GM12878 (cell line): ENCODE data around the gene FKBP15. TPM values are rescaled to one million over a fixed set of nuclear protein-coding genes. Genes with fewer than 3 reads are reported as not detected.

ENCODE experiments used
- ASH2L ChIP-seq: fragments of 300-600, 200-600 bp; sonication (generic); IDR thresholded peaks from 2 replicates; pipeline ENCODE4 v1.6.1; 2017; ENCODE audit warnings: low read depth, mild to moderate bottlenecking, borderline replicate concordance
- BACH1 ChIP-seq: fragments of 450-650 bp; IDR thresholded peaks from 2 replicates; pipeline ENCODE4 v1.6.1; 2017; ENCODE audit warnings: mild to moderate bottlenecking, borderline replicate concordance
- CBFB ChIP-seq: IDR thresholded peaks from 2 replicates; pipeline ENCODE4 v1.6.1; 2016; ENCODE audit warnings: antibody characterized with exemption, low read depth
- JUNB ChIP-seq: IDR thresholded peaks from 2 replicates; pipeline ENCODE4 v1.6.1; 2016; ENCODE audit warnings: antibody characterized with exemption, mild to moderate bottlenecking
- MTA3 ChIP-seq: IDR thresholded peaks from 2 replicates; pipeline ENCODE4 v1.6.1; 2012; ENCODE audit warnings: low read length, inconsistent platforms, borderline replicate concordance
- NFYA ChIP-seq: IDR thresholded peaks from 2 replicates; pipeline ENCODE4 v1.6.1; 2011; ENCODE audit warnings: low read depth, mild to moderate bottlenecking, low read length, improper control_type of control experiment, borderline replicate concordance
- NR2C2 ChIP-seq: IDR thresholded peaks from 2 replicates; pipeline ENCODE4 v1.6.1; 2011; ENCODE audit warnings: borderline replicate concordance, low read depth; ENCODE audit not compliant: control insufficient read depth, insufficient read length
- NR2F1 ChIP-seq: fragments of 450-650 bp; conservative IDR thresholded peaks from 2 replicates; pipeline ENCODE4 v1.6.1; 2017; ENCODE audit warnings: mild to moderate bottlenecking
- PAX5 ChIP-seq: IDR thresholded peaks from 2 replicates; pipeline ENCODE4 v1.6.1; 2011; ENCODE audit warnings: low read depth, low read length, borderline replicate concordance
- PML ChIP-seq: IDR thresholded peaks from 2 replicates; pipeline ENCODE4 v1.6.1; 2012; ENCODE audit warnings: low read length, inconsistent platforms
- POLR2AphosphoS2 ChIP-seq: IDR thresholded peaks from 2 replicates; pipeline ENCODE4 v1.6.1; 2011; ENCODE audit warnings: low read depth, mild to moderate bottlenecking, low read length, improper control_type of control experiment, moderate library complexity
- SIN3A ChIP-seq: IDR thresholded peaks from 2 replicates; pipeline ENCODE4 v1.6.1; 2012; ENCODE audit warnings: low read depth, low read length, improper control_type of control experiment
- SP1 ChIP-seq: IDR thresholded peaks from one replicate; pipeline ENCODE4 v1.6.1; 2011; ENCODE audit warnings: low read depth, low read length
- SUPT20H ChIP-seq: IDR thresholded peaks from 2 replicates; pipeline ENCODE4 v1.6.1; 2011; ENCODE audit warnings: low read depth, mild to moderate bottlenecking, low read length, moderate library complexity, borderline replicate concordance; ENCODE audit not compliant: control insufficient read depth
- TCF12 ChIP-seq: IDR thresholded peaks from 2 replicates; pipeline ENCODE4 v1.6.1; 2011; ENCODE audit warnings: low read depth, mild to moderate bottlenecking, low read length
- YY1 ChIP-seq: IDR thresholded peaks from 2 replicates; pipeline ENCODE4 v1.6.1; 2011; ENCODE audit warnings: low read depth, mild to moderate bottlenecking, low read length
- ZBTB11 ChIP-seq: fragments of 450-650 bp; formaldehyde crosslinking; IDR thresholded peaks from 2 replicates; pipeline ENCODE4 v1.5.0; 2022; ENCODE audit warnings: mild to moderate bottlenecking, missing genetic modification characterization
- ZNF274 ChIP-seq: IDR thresholded peaks from one replicate; pipeline ENCODE4 v1.8.0; 2011; ENCODE audit not compliant: insufficient read length, insufficient read depth
- polyA plus RNA-seq, 11 experiments: library from polyadenylated mRNA; depleted of rRNA in 4 of 11; unstranded in 6 of 11; stranded (reverse) in 5 of 11; fragments of >200 nt; fragmentation: Nextera tagmentation in 4 of 11; fragmentation: Illumina TruSeq in 1 of 11; extraction: Ambion mirVana in 4 of 11; extraction: Trizol in 1 of 11; gene quantifications; 1 replicate in 1 of 11; 2 replicates in 10 of 11; pipeline versions ENCODE4 v1.2.1 to v1.2.3, GENCODE V29; 2011 to 2016; ENCODE audit warnings: inconsistent platforms in 2 of 11, missing spikeins in 2 of 11, low read depth in 1 of 11
- total RNA-seq, 4 experiments: library from RNA; depleted of rRNA in 3 of 4; stranded (reverse); fragments of >200 nt in 3 of 4; fragmentation: Illumina TruSeq in 1 of 4; extraction: Trizol in 1 of 4; gene quantifications; 2 replicates each; pipeline versions ENCODE4 v1.2.1 to v1.2.3, GENCODE V29; 2013 to 2021
- TF ChIP-seq, protein P1 (sequence below): IDR thresholded peaks from 2 replicates; pipeline ENCODE4 v1.6.1; 2011; ENCODE audit warnings: low read depth, low read length, improper control_type of control experiment, borderline replicate concordance
- TF ChIP-seq, protein P2 (sequence below): fragments of 450-650 bp; IDR thresholded peaks from 2 replicates; pipeline ENCODE4 v1.6.1; 2018; ENCODE audit warnings: mild to moderate bottlenecking, low read depth, moderate library complexity; ENCODE audit not compliant: partially characterized antibody
- TF ChIP-seq, protein P3 (sequence below): fragments of 450-650 bp; IDR thresholded peaks from 2 replicates; pipeline ENCODE4 v1.6.1; 2016; ENCODE audit warnings: mild to moderate bottlenecking

FKBP15 gene
- total and polyA plus RNA-seq, 10 of the 15 experiments (the other 5 are each of a cell fraction or from before 2014, with no cell fraction given), result 5.0 to 53.4 (median 21.2) TPM

- TF ChIP-seq PML, result no peak
- no peak for TF ChIP-seq MTA3
- TF ChIP-seq NR2C2, result no peak
- TF ChIP-seq ZNF274, result no peak
- TF ChIP-seq PAX5, result 0 out of 2 replicates have a peak, but pooled peaks have one; percentile 28
- TF ChIP-seq NR2F1, result no peak
- no peak for TF ChIP-seq JUNB
- TF ChIP-seq, protein P1, sequence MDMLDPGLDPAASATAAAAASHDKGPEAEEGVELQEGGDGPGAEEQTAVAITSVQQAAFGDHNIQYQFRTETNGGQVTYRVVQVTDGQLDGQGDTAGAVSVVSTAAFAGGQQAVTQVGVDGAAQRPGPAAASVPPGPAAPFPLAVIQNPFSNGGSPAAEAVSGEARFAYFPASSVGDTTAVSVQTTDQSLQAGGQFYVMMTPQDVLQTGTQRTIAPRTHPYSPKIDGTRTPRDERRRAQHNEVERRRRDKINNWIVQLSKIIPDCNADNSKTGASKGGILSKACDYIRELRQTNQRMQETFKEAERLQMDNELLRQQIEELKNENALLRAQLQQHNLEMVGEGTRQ, result no peak; the same call in 1 of the 2 replicates
- TF ChIP-seq, protein P2, sequence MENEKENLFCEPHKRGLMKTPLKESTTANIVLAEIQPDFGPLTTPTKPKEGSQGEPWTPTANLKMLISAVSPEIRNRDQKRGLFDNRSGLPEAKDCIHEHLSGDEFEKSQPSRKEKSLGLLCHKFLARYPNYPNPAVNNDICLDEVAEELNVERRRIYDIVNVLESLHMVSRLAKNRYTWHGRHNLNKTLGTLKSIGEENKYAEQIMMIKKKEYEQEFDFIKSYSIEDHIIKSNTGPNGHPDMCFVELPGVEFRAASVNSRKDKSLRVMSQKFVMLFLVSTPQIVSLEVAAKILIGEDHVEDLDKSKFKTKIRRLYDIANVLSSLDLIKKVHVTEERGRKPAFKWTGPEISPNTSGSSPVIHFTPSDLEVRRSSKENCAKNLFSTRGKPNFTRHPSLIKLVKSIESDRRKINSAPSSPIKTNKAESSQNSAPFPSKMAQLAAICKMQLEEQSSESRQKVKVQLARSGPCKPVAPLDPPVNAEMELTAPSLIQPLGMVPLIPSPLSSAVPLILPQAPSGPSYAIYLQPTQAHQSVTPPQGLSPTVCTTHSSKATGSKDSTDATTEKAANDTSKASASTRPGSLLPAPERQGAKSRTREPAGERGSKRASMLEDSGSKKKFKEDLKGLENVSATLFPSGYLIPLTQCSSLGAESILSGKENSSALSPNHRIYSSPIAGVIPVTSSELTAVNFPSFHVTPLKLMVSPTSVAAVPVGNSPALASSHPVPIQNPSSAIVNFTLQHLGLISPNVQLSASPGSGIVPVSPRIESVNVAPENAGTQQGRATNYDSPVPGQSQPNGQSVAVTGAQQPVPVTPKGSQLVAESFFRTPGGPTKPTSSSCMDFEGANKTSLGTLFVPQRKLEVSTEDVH, result peak; percentile 29
- peak; percentile 41; the same call in 1 of the 2 replicates for TF ChIP-seq YY1
- no peak for TF ChIP-seq SUPT20H
- TF ChIP-seq CBFB, result no peak
- 0 out of 2 replicates have a peak, but pooled peaks have one; percentile 66 for TF ChIP-seq ASH2L
- peak; percentile 76 for TF ChIP-seq SP1
- TF ChIP-seq, protein P3, sequence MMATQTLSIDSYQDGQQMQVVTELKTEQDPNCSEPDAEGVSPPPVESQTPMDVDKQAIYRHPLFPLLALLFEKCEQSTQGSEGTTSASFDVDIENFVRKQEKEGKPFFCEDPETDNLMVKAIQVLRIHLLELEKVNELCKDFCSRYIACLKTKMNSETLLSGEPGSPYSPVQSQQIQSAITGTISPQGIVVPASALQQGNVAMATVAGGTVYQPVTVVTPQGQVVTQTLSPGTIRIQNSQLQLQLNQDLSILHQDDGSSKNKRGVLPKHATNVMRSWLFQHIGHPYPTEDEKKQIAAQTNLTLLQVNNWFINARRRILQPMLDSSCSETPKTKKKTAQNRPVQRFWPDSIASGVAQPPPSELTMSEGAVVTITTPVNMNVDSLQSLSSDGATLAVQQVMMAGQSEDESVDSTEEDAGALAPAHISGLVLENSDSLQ, result peak; percentile 56
- TF ChIP-seq POLR2AphosphoS2, result peak; percentile 62
- TF ChIP-seq ZBTB11 (CRISPR knock-in tag), result no peak
- no peak for TF ChIP-seq NFYA
- TF ChIP-seq TCF12, result no peak
- TF ChIP-seq BACH1, result no peak
- TF ChIP-seq SIN3A, result peak; percentile 86; the same call in 1 of the 2 replicates
Observed at GRCh38 chr9:113221003-113221799, at the start of gene FKBP15, which contains the start of gene SLC31A1 (continued).
